Activated T-cell treated with anti-CD3 and anti-CD28 coated beads for 1 hour (primary cell): Measurements from ENCODE around the gene BTBD9.

Source experiments
- DNase-seq: peaks from one replicate; pipeline ENCODE4 v3.0.0-alpha.2; 2020; ENCODE audit warnings: low read depth

Gene BTBD9

DNA sequence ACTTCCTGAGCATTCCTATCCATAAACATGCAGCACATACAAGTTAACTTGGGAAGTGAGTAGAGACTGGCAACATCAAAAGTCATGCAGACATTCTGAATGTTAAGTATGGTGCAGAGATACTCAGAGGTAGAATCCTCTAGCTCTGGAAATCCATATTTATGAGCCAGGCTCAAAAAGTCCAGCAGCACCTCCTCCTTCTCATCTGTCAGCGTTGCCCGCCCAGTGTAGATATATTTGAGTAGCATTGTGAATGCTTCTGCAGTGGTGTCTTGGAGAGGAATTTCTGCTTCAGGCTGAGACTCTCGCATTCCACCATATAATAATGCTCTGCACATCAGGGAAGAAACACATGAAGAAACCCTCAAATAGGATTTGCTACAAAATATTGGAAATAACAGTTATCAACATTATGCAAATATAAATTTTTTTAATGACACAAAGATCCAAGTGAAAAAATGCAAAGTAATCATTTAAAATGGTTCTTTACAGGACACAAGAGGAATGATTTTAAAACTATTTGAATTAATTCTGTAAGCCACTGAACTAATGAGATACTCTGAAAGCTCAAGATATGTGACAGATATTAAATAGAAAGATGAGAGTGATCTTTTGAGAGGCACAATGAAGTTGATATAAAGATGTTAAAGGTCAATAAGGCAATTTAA, 45.6 kb downstream of the BTBD9 start:
- no peak for DNase-seq

DNA sequence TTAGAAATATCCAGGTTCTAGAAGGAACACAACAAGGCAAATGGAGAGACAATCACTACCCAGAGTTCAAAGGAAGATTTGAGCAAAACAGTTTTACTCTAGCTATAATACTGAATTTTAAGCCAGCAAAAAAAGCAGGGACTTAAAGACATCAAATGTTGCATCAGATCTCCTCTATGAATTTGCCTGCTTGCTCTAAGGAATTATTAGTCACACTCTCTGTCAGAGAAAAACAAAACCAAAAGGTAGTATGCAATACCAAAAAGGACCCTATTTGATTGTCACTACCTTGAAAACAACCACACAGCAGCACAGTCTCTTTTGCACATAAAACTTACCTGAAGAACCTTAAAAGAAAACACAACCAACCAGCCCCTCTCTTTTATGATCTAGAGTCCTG, 46.3 kb downstream of the BTBD9 start:
- DNase-seq, result no peak

DNA sequence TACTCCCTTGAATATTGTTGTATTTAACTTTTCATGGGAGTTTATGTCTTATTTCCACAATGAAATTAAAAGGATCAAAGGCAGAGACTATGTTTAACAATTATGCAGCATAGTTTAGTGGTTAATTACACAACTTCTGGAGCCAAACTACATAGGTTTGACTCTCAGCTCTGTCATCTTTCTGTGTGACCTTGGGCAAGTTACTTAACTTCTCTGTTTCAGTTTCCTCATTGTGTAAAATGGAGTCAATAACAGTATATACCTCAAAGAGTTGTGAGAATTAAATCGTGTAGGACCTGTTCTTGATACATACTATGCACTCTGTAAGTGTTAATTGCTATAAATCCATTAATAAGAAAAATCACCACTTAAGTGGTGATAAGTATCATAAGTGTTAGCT, 48.3 kb downstream of the BTBD9 start:
- DNase-seq, result no peak

- DNase-seq, result no peak
These were observed 50.4 kb downstream of the BTBD9 start for GRCh38 chr6:38589367-38589720.

DNA sequence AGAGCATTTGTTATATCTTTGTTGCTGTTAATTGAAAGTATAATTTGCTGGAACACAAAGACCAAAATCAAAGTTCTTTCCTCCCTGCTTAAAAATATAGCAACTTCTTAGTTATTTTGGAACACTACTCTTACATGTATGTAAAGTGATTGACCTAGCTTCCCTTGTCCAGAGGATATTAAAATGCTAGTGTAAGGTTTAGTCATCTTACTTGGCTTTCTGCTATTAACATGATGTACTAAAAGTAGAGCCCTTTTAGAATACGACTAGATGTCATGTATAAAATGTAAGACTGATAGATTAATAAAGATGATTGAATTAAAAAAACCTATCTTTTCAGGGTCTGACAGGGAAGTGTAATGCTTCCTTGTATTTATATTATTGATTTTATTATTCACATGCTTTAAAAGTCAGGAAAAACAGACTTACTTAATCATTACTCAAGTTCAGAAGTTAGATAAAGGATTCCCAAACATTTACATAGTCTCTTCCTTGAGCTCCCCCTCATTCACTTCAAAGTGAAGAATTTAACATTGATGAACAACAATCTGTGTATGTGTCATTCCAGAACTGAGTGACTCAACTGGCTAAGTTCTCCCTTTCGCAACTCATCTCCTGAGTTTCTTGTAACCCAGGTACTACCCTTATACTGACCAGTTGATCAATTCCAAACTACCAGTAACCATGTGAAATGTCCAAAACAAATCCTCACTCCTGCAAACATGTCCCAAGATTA, 50.9 kb downstream of the BTBD9 start:
- DNase-seq, result no peak

- no peak for DNase-seq
These were observed 51.9 kb downstream of the BTBD9 start for GRCh38 chr6:38587766-38588362.

GRCh38 chr6:38586992-38587391, 52.7 kb downstream of the BTBD9 start:
- no peak for DNase-seq

- DNase-seq, result no peak
These were observed 55.0 kb downstream of the BTBD9 start for GRCh38 chr6:38584731-38585130.

DNA sequence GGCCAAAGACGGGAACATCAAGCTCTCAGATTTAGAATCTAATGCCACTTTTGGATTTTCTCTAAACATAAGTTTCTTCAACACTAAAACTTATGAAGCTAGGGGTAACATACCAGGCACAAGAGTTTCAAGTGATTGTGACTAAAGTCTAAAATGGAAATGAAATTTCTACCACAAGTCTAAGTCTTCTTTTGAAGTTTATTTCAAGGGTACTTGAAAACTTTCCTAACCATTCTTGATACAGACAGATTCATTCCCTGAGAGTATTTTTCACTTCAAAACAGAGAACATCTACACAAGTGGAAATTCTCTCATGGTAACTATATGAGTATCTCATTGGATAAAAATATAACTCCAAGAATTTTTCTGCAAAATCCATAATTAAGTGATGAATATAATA, 56.2 kb downstream of the BTBD9 start:
- DNase-seq, result no peak

DNA sequence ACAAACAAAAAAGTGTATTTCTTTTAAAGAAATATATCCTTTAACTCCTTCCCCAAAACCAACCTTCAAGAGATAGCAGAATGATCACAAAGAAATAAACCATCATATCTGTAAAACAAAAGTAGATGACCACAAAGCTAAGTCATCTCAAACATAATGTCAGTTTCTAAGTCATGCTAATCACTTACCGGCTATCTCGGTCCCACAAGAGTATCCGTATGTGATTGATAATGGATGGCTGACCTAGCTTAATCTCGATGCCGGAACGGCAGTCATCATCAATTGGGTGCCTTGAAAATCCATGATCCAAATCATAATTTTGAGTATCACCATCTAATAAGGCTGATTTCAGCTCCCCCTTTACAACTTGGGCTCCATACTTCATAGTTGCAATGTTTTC, 59.7 kb downstream of the BTBD9 start:
- no peak for DNase-seq

DNA sequence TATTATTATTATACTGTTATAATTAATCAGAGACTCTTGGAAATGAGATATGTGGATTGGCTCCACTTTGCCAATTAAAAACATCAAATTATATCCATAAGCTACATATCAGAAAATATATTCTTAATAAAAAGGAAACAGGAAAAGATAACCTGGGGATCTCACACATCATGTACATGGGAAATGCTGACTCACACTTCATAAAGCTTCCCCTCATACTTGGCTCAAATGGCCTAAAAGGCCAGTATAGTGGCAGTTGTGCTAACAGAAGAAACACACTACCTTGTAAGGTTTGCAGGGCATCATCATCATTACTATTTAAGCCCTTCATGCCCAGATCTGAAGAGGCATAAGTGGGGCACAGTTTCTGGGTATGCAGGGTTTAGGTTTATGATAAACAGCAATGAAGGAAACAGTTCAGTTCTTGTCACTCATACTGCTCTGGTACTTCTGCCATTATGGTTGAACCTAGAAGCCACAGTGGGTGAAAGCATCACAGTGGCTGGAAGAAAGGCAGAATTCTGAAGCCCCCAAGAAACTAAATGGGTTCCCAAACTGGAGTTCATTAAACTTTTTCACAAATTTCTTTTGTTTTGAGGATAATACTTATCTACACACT, 60.6 kb downstream of the BTBD9 start:
- DNase-seq, result no peak

GRCh38 chr6:38578075-38578474, 61.7 kb downstream of the BTBD9 start:
- no peak for DNase-seq

GRCh38 chr6:38577492-38577891, 62.2 kb downstream of the BTBD9 start:
- DNase-seq, result no peak

GRCh38 chr6:38573801-38574395, 65.8 kb downstream of the BTBD9 start:
- no peak for DNase-seq

- DNase-seq, result no peak
These were observed 67.4 kb downstream of the BTBD9 start for GRCh38 chr6:38572186-38572813.

- DNase-seq, result no peak
These were observed 68.0 kb downstream of the BTBD9 start for GRCh38 chr6:38571721-38572120.

DNA sequence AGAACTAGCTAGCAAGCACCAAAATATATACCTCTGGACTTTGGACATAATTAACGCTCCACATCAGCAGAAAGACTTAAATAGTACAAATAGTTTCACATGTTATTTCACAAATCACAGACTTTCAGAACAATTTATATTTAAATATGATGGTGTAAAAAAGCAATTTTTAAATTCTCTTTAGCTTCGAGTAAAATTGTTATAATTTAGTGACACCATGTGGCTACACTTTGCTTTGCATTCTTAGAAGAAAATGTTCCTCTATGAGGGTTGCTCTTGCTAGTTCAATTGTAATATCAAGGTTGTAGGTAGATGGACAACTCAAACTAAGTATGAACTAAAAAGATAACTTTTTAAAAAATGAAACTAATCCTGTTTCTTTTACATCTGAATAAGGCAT, 69.0 kb downstream of the BTBD9 start:
- DNase-seq, result no peak

DNA sequence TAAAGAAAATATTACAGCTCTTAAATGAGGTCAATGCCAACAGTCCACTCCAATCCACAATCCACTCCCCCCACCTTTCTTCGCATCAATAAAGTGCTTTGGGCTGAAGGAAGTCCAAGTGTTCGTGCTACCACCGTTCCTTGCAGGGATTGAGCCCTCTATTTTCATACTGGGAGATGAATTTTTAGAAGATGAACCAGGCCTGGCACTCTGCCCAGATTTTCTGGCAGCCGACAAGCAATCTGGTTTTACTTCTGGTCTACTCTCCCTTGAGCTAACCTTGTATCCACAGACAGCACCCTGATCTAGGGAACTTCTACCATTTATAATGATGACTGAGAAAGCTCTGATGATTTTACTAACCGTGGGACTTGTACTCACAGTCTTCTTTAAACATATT, 72.3 kb downstream of the BTBD9 start:
- DNase-seq, result no peak

GRCh38 chr6:38566295-38567030, 73.3 kb downstream of the BTBD9 start:
- DNase-seq, result no peak

DNA sequence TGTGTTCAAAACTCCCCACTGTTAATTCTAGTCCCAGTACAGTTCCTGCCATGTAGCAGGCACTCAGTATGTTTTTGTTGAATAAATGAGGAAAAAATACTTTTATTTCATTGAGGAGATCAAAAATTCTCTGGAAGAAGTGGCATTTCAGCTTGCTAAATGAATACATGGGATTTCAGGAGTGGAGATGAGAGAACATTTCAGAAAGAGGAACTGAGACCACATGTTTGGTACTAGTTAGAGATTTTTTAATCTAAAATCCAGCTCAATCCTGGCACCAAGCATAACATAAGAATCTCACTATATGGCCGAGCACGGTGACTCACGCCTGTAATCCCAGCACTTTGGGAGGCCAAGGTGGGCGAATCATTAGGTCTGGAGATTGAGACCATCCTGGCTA, 75.4 kb downstream of the BTBD9 start:
- DNase-seq, result no peak

GRCh38 chr6:38555606-38556005, 84.1 kb downstream of the BTBD9 start:
- no peak for DNase-seq
